ENCODE measurements around the gene TLE3.

Gene TLE3

GRCh38 chr15:70054884-70055387 is 42.8 kb downstream of the TLE3 start:
- H3K27ac ChIP-seq (ENCODE audit: low read depth, low read length): no peak overlapping the region
- peaks cover 18% of the 10 kb centered on the region; the same call in 1 of the 2 replicates for H3K36me3 ChIP-seq (ENCODE audit: insufficient read depth, low read length)
- H3K79me2 ChIP-seq (ENCODE audit: control insufficient read depth, insufficient read depth, low read length, unreplicated experiment): no peaks in the 10 kb centered on the region

GRCh38 chr15:70054366-70054765 is 43.4 kb downstream of the TLE3 start:
- peaks cover 18% of the 10 kb centered on the region; the same call in 1 of the 2 replicates for H3K36me3 ChIP-seq (ENCODE audit: insufficient read depth, low read length)
- no peak overlapping the region for H2AFZ ChIP-seq (ENCODE audit: low read length, unreplicated experiment)
- H3K79me2 ChIP-seq (ENCODE audit: control insufficient read depth, insufficient read depth, low read length, unreplicated experiment): no peaks in the 10 kb centered on the region
- no peak overlapping the region for H3K4me3 ChIP-seq (ENCODE audit: low read depth, low read length)
- no peak overlapping the region for H3K27ac ChIP-seq (ENCODE audit: low read depth, low read length)
- no peaks in the 10 kb centered on the region for H3K4me1 ChIP-seq (ENCODE audit: control insufficient read depth, insufficient read depth, low read length, unreplicated experiment)
- H3K27me3 ChIP-seq (ENCODE audit: insufficient read depth, low read length): no peaks in the 10 kb centered on the region

More at GRCh38 chr15:70054884-70055387, 42.8 kb downstream of the TLE3 start:
- Histone ChIP-seq H3K4me1 (ENCODE audit: control insufficient read depth, insufficient read depth, low read length, unreplicated experiment) (no peaks in the 10 kb centered on the region), H3K4me3 (ENCODE audit: low read depth, low read length) (no peak overlapping the region), H3K27me3 (ENCODE audit: insufficient read depth, low read length) (no peaks in the 10 kb centered on the region), H2AFZ (ENCODE audit: low read length, unreplicated experiment) (no peak overlapping the region)

DNA sequence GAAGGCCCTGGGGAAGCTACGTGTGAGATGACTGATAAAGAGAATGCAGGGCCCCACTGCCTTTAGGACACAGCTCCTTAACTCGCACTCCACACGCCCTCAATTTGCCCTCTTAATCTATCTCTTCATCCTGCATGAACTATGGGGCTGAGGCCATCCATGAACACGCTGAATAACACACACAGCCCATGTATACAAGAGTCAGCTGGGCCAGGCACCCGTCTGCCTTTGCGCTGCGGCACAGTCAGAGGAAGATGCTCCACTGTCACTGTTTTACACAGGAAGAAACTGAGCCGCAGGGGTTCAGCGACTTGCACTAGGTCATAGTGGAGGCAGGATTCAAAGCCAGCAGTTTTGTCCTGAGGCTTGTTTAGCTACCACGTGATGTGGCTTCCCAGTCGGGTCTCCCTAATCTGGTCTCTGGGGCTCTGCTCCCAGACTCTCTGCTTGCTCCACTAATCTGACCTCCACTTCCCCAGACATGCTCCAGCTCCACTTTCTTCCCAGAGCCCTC is 43.9 kb downstream of the TLE3 start:
- Histone ChIP-seq H3K27ac (ENCODE audit: low read depth, low read length) (no peak overlapping the region), H3K4me3 (ENCODE audit: low read depth, low read length) (no peak overlapping the region), H2AFZ (ENCODE audit: low read length, unreplicated experiment) (no peak overlapping the region), H3K79me2 (ENCODE audit: control insufficient read depth, insufficient read depth, low read length, unreplicated experiment) (no peaks in the 10 kb centered on the region), H3K4me1 (ENCODE audit: control insufficient read depth, insufficient read depth, low read length, unreplicated experiment) (no peaks in the 10 kb centered on the region), H3K36me3 (ENCODE audit: insufficient read depth, low read length) (peaks cover 18% of the 10 kb centered on the region; the same call in 1 of the 2 replicates), H3K27me3 (ENCODE audit: insufficient read depth, low read length) (no peaks in the 10 kb centered on the region)

DNA sequence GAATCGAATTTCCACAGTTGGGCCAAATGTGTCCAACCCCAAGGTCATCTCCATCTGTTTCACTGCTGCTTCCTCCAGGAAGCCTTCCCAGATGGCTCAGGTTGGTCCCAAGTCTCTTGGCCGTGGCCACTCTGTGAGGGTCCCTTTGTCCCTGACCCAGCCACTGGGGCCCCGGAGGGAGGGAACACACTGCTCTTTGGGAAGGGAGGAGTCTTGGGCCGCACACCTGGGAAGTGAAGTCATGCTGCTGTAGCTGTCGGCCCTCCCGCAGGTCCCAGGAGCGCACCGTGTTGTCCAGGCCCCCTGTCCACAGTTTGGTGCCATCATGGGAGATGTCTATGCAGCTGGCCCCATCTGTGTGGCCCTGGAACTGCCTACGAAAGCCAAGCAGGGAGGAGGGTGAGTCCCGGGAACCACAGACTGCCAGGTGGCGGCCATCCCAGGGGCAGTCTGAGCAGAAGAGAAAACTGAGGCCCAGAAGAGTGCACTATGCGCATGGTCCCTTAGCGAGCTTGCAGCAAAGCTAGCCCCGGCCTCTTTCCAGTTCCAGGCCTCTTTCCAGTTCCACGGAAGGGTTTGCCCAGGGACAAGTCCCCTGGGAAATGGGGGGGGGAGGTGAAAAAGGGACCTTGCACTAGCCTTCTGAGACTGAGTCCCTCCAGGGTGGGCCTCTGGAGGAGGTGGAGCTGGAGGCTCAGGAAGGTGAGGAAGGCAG is 44.6 kb downstream of the TLE3 start:
- H3K4me3 ChIP-seq (ENCODE audit: low read depth, low read length): no peak overlapping the region
- no peak overlapping the region for H3K27ac ChIP-seq (ENCODE audit: low read depth, low read length)
- no peaks in the 10 kb centered on the region for H3K4me1 ChIP-seq (ENCODE audit: control insufficient read depth, insufficient read depth, low read length, unreplicated experiment)
- no peaks in the 10 kb centered on the region for H3K27me3 ChIP-seq (ENCODE audit: insufficient read depth, low read length)
- peaks cover 17% of the 10 kb centered on the region; the same call in 1 of the 2 replicates for H3K36me3 ChIP-seq (ENCODE audit: insufficient read depth, low read length)
- no peaks in the 10 kb centered on the region for H3K79me2 ChIP-seq (ENCODE audit: control insufficient read depth, insufficient read depth, low read length, unreplicated experiment)
- no peak overlapping the region for H2AFZ ChIP-seq (ENCODE audit: low read length, unreplicated experiment)

DNA sequence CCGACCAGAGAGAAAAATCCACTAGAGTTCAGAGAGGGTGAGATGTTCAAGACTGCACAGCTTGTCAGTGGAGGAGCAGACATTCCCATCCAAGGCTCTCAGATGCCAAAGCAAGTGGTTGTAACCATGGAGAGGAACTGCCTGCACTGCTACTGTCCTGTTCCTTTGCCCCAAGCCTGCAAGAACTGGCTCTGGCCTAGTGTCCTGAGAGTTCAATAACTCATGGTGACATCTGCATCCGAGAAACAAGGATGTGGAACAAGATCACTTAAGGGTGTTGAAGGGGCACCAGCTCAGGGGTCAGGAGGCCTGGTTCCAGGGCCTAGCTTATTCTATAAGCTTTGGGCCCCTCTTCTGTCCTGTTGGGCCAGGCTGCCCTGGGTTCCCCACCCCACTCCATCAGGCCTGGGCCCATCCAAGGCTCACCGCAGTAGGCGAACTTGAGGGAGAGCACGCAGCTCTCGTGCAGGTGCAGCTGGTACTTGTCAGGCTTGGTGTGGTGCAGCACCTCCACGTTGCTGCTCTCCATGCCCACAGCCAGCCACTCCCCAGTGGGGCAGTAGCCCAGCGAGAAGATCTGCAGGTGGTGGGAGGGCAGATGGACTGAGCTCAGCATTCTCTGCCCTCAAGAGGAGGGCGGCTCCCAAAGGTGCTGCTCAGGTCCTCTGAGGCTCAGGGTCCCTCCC is 45.6 kb downstream of the TLE3 start:
- peaks cover 15% of the 10 kb centered on the region; the same call in 1 of the 2 replicates for H3K36me3 ChIP-seq (ENCODE audit: insufficient read depth, low read length)
- no peak overlapping the region for H3K4me3 ChIP-seq (ENCODE audit: low read depth, low read length)
- H3K27me3 ChIP-seq (ENCODE audit: insufficient read depth, low read length): no peaks in the 10 kb centered on the region
- H3K27ac ChIP-seq (ENCODE audit: low read depth, low read length): no peak overlapping the region
- peaks cover 5% of the 10 kb centered on the region for H3K4me1 ChIP-seq (ENCODE audit: control insufficient read depth, insufficient read depth, low read length, unreplicated experiment)
- H3K79me2 ChIP-seq (ENCODE audit: control insufficient read depth, insufficient read depth, low read length, unreplicated experiment): no peaks in the 10 kb centered on the region
- no peak overlapping the region for H2AFZ ChIP-seq (ENCODE audit: low read length, unreplicated experiment)

GRCh38 chr15:70050970-70051369 is 46.7 kb downstream of the TLE3 start:
- no peaks in the 10 kb centered on the region for H3K79me2 ChIP-seq (ENCODE audit: control insufficient read depth, insufficient read depth, low read length, unreplicated experiment)
- peaks cover 15% of the 10 kb centered on the region; the same call in 1 of the 2 replicates for H3K36me3 ChIP-seq (ENCODE audit: insufficient read depth, low read length)
- H2AFZ ChIP-seq (ENCODE audit: low read length, unreplicated experiment): no peak overlapping the region
- H3K4me1 ChIP-seq (ENCODE audit: control insufficient read depth, insufficient read depth, low read length, unreplicated experiment): peaks cover 5% of the 10 kb centered on the region
- no peak overlapping the region for H3K4me3 ChIP-seq (ENCODE audit: low read depth, low read length)
- H3K27ac ChIP-seq (ENCODE audit: low read depth, low read length): no peak overlapping the region
- H3K27me3 ChIP-seq (ENCODE audit: insufficient read depth, low read length): no peaks in the 10 kb centered on the region

DNA sequence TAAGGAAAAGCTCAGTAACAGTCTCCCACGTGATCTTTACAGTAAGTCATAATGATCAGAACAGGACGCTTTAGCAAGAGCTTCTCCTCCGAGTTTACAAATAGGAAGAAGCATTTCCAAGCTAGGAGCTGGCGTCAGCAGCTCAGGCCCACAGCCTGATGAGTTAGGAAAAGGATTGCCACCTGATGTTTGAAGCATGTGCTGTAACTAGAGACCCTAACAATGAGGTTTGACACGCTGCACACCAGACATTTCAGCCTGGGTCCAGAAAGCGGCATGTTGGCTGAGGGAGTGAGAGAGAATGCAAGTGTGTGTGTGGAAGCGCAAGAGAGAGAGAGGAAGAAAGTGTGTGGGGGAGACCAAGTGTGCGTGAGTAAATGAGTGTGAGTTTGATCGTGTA is 47.3 kb downstream of the TLE3 start:
- Histone ChIP-seq H3K36me3 (ENCODE audit: insufficient read depth, low read length) (peaks cover 15% of the 10 kb centered on the region; the same call in 1 of the 2 replicates), H3K27me3 (ENCODE audit: insufficient read depth, low read length) (no peaks in the 10 kb centered on the region), H3K27ac (ENCODE audit: low read depth, low read length) (no peak overlapping the region), H2AFZ (ENCODE audit: low read length, unreplicated experiment) (no peak overlapping the region), H3K79me2 (ENCODE audit: control insufficient read depth, insufficient read depth, low read length, unreplicated experiment) (no peaks in the 10 kb centered on the region), H3K4me1 (ENCODE audit: control insufficient read depth, insufficient read depth, low read length, unreplicated experiment) (peaks cover 6% of the 10 kb centered on the region), H3K4me3 (ENCODE audit: low read depth, low read length) (no peak overlapping the region)

DNA sequence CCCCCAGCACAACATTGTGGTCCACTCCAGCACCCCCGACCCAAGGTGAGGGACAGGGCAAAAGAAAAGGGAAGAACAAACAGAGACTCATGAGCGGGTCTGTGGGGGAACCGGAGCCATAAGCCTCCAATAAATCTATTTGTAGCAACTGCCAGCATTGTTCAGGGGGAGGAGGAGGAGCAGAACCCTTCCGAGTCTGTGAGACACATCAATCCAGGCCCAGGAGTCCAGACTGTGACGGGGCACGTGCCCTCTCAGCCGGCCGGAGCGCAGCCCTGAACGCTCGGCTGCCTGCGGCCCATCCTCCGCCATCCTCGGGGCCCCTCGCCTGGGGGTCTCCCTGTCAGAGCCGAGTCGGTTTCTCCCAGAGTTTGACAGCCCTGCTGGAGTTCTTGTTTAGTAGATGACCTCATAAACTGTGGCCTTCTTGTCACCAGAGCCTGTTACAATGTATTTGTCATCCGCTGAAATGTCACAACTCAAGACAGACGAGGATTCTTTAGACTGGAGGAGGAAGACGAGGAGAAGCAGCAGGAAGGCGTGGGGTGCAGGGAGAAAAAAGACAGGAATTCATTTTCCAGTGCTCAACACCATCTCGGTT is 47.9 kb downstream of the TLE3 start:
- H3K4me3 ChIP-seq (ENCODE audit: low read depth, low read length): no peak overlapping the region
- no peak overlapping the region for H2AFZ ChIP-seq (ENCODE audit: low read length, unreplicated experiment)
- H3K36me3 ChIP-seq (ENCODE audit: insufficient read depth, low read length): peaks cover 15% of the 10 kb centered on the region; the same call in 1 of the 2 replicates
- no peak overlapping the region for H3K27ac ChIP-seq (ENCODE audit: low read depth, low read length)
- H3K4me1 ChIP-seq (ENCODE audit: control insufficient read depth, insufficient read depth, low read length, unreplicated experiment): peaks cover 10% of the 10 kb centered on the region
- no peaks in the 10 kb centered on the region for H3K27me3 ChIP-seq (ENCODE audit: insufficient read depth, low read length)
- no peaks in the 10 kb centered on the region for H3K79me2 ChIP-seq (ENCODE audit: control insufficient read depth, insufficient read depth, low read length, unreplicated experiment)

GRCh38 chr15:70048578-70049514 is 48.9 kb downstream of the TLE3 start:
- Histone ChIP-seq H2AFZ (ENCODE audit: low read length, unreplicated experiment) (no peak overlapping the region), H3K4me1 (ENCODE audit: control insufficient read depth, insufficient read depth, low read length, unreplicated experiment) (peaks cover 13% of the 10 kb centered on the region), H3K27ac (ENCODE audit: low read depth, low read length) (no peak overlapping the region), H3K4me3 (ENCODE audit: low read depth, low read length) (no peak overlapping the region), H3K79me2 (ENCODE audit: control insufficient read depth, insufficient read depth, low read length, unreplicated experiment) (no peaks in the 10 kb centered on the region), H3K36me3 (ENCODE audit: insufficient read depth, low read length) (peaks cover 12% of the 10 kb centered on the region; the same call in 1 of the 2 replicates), H3K27me3 (ENCODE audit: insufficient read depth, low read length) (no peaks in the 10 kb centered on the region)

DNA sequence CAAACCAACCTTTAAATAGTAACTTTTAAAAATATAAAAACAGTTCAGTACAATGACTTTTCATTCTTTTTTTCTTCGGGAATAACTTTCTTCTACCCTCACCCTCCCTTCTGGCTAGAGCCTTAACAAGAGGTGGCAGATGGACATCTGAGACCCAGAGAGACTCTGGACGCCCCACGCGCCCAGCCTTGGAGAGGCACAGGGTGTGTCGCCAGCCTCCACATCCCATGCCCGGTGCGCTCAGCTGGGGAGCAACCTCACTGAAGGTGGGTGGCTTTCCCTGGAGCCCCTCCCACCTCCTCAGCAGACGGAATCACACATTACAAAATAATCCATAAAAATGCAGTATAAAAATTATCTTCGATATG is 49.5 kb downstream of the TLE3 start:
- H3K4me3 ChIP-seq (ENCODE audit: low read depth, low read length): no peak overlapping the region
- peaks cover 12% of the 10 kb centered on the region; the same call in 1 of the 2 replicates for H3K36me3 ChIP-seq (ENCODE audit: insufficient read depth, low read length)
- no peak overlapping the region for H2AFZ ChIP-seq (ENCODE audit: low read length, unreplicated experiment)
- H3K27ac ChIP-seq (ENCODE audit: low read depth, low read length): no peak overlapping the region
- peaks cover 13% of the 10 kb centered on the region for H3K4me1 ChIP-seq (ENCODE audit: control insufficient read depth, insufficient read depth, low read length, unreplicated experiment)
- no peaks in the 10 kb centered on the region for H3K27me3 ChIP-seq (ENCODE audit: insufficient read depth, low read length)
- H3K79me2 ChIP-seq (ENCODE audit: control insufficient read depth, insufficient read depth, low read length, unreplicated experiment): no peaks in the 10 kb centered on the region
